Activated CD4-positive, alpha-beta T cell treated with anti-CD3 and anti-CD28 coated beads, Interleukin-2, amount 50 U/mL, for 1 hour (primary cell): ENCODE measurements around the gene PTEN.

Source experiments
- DNase-seq: peaks from one replicate; pipeline ENCODE4 v3.0.0-alpha.2; 2020

PTEN gene

DNA sequence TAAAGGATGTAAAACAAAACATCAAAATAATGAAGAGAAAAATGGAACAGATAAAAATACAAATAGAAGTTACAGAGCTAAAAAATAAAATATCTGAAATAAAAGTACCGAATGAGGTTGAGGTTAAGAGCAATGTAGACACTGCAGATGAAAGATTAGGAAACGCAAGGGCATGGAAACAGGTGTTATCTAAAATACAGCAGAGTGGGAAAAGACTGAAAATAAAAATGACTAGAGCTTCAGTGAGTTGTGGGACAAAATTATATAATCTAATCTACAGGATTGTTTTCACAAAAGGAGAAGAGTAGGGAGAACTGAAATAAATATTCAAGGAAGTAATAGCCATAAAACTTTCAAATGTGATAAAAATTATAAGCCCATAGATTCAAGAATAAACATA is 123.8 kb downstream of the PTEN start:
- no peak for DNase-seq

DNA sequence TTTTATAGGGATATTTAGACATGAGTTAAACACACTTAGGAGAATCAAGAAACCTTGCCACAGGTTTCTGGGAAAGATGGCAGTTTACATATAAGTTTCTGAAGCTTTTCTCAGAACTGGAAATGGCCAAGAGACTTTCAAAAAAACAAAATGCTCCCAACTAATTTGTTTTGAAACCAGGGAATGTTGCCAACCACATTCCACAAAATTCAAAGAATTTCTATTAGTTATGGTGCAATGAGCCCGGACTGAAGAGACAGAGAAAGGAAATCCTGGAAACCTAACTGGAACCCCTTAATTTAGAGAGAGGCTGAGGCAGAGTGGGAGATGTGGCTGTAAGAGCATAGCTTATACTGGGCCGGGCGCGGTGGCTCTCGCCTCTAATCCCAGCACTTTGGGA is 128.5 kb downstream of the PTEN start:
- DNase-seq, result no peak

DNA sequence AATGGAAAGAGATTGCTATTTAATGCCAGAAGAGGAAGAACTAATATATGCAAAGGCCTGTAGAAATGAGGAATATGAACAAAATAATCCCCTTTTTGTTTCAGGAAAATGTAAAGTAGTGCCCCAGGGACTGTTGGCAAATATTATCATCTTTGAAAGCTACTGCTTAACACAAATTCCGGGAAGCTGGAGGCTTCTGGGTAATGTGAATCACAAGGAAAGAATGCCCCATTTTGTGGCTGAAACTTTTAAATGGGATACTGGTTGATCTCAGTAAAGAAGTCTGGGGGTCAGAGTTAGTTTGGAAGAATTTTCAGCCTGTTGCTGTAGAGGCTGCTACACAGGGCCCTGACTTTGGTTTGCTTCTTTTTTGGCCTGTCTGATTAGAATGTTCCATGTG is 141.0 kb downstream of the PTEN start:
- no peak for DNase-seq

DNA sequence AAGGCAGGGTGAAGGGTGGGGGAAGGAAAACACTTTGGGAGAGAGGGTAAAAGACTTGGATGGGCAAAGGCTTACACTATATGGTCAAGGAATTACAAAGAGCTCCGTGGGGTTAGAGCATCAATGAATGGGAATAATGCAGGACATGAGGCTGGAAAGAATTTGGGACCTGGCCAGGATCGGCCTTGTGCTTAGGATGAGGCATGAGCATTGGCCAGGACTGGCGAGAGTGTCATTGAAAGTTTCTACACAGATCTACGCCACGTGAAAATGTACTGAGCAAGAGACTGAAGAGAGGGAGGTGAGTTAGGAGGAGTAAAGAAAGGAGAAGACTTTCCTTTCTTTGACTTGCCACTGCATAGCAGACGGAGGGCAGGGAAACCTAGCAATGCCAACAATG is 142.8 kb downstream of the PTEN start:
- no peak for DNase-seq

DNA sequence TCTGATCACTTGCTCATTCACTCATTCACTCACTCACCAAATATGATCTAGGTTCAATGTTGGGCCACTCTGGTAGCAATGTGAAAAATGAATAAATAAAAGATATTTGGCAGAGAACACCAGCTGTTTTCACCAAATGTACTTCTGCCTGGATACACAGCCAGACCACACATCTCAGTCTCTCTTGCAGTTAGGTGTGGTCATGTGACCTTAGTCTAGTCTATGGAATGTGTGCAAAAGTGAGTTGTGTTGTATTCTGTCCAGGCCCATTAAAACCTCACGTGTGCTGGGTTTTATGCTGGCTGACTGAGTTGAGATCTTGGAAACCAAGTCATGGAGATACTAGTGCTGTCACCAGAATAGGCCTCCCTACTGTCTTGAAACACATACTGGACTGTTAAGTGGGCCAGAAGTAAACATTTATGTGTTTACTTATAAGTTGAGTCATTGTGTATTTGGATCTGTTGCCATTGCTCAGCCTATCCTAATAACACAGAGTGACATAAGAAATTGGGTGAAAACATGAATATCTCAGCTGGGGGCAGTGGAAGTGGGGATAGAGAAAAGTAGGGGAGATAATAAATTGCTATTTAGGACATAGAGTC is 145.5 kb downstream of the PTEN start:
- no peak for DNase-seq

DNA sequence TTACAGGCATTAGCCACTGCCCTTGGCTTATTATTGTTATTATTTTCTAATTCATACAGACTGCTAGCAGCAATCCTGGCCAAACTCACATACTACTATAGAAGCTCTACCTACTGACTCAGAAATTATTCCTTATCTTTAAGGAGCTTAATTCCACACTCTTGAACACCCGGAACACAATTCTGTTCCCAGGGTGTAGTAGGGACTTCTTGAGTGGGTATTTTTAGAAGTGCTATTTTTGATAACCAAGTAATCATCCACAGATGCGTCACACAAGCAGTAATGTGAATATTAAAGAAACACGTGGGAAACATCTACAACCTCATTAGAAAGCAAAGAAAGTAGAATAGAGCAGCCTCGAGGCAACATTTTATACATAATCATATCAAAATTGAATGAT is 149.2 kb downstream of the PTEN start:
- no peak for DNase-seq

DNA sequence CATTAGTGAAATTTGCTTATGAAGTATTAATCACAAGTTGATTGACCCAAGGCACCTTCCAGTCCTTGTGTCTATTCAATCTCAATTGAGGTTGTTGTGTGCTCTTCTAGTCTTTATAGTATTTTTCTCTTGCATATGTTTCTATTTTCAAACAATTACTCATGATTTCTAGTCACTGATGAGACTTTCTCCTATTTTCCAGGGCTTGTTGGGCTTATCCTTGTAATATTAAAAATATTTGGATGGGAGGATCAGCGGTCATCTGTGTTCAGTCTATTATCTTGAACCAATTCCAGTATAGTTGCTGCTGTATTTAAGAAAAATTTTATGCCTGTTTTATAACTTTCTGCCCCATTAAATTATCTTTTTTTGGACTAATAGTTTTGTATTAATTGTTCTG is 154.4 kb downstream of the PTEN start:
- no peak for DNase-seq

DNA sequence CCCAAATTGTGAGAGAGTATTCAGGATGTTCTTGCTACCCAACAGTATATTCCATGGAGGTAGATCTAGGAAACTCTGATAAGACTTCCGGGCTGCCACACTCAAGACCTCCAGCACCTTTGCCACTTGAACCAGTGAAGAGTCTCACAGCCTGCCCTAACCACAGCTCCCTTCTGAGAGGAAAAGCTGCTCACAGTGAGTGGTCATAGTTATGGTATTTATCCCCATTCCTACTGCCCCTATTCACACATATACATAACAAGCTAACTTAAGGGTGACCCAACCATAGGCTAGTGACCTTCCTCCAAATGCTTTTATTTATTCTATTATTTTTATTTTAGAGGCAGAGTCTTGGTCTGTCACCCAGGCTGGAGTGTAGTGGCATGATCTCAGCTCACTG is 156.3 kb downstream of the PTEN start:
- no peak for DNase-seq
